ENCODE results near the gene ZEB1.
"Not testable (repeated sequence)": the region's sequence is repeated elsewhere in the genome, so short reads cannot be mapped to it uniquely, and the experiment has no call there.

ZEB1 gene

DNA sequence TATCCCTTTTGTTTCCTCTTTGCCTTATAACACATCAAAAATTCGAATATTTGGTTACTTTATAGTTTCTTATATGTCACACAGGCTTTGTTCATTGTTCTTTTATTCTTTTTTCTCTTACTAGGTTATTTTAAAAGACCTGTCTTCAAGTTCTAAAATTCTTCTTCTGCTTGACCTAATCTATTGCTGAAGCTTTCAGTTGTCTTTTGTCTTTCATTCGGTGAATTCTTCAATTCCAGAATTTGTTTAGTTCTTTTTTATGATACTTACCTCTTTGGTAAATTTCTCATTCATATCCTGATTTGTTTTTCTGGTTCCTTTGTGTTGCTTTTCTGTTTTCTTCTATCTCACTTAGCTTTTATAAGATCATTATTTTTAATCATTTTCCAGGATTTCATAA is 188.4 kb downstream of the ZEB1 start:
- no peak for DNase-seq (ENCODE audit: low read depth in 2 of 2)

DNA sequence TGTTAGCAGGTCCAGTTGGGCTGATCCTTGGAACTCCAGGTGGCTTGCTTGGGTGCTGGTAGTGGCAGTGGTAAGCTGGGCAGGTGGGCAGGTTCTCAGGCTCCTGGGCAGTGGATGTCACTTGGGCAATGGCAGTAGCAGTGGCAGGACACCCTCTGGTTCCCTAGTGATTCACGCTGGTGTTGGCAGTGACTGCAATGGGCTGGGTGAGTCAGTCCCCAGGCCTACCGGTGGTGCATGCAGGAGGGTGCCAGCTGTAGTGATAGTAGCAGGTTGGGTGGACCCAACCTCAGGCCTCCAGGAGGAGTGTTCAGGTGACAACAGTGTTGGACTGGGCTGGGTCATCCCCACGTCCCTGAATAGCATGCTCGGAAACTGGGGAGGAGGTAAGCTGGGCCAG is 189.2 kb downstream of the ZEB1 start:
- DNase-seq (ENCODE audit: low read depth in 2 of 2): no peak

DNA sequence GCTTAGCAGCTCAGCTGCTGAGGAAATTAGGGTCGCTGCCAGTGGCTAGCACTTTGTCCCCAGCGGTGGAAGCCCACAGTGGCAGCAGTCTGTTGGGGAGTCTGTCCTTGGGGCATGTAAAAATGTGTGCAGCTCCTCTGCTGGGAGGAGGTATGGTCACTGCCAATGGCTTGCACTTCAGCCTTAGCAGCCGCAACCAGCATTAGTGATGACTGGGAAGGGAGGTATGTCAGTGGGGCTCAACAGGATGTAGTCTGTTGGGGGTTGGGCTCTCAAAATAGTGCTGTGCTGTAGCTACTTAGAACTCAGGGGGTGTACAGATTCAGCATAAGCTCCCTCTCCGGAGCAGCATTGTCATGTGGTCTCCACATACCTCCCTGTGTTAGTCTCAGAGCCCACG is 189.9 kb downstream of the ZEB1 start:
- no peak for DNase-seq (ENCODE audit: low read depth in 2 of 2)

DNA sequence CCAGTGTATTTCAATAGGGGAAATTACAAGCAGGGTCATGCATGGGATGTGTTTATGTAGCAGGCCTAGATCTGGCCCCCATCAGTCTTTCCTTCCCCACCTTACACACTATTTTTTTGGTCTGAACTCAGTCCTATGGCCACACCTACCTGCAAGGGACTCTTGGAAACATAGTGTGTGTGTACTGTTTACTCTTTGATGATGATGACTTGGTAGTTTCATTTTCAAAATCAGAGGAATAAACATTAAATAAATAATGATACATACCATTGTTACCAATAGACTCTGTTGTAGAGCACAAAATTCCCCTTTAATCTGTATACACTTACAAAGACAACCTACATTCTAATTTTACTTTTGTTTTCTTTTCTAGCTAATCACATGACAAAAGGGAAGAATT is 191.0 kb downstream of the ZEB1 start:
- DNase-seq (ENCODE audit: low read depth in 2 of 2): no peak

DNA sequence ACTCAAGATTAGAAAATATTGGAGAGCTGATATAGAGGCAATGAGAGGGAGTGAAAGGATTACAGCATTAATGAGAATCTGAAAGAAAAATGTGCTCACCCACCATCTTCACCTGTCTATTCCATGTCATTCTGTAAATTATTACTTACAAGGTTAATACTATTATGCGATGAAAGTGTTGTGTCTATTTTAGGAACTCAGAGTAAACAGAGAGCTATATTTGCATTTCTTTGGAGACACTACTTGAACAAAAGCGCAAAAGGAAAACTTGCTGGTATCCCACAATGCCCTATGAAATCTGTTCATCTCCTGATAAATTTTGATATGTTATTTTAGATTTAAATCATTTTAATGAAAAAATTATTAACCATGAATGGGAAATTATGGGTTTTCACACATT is 196.1 kb downstream of the ZEB1 start:
- DNase-seq (ENCODE audit: low read depth in 2 of 2): no peak

DNA sequence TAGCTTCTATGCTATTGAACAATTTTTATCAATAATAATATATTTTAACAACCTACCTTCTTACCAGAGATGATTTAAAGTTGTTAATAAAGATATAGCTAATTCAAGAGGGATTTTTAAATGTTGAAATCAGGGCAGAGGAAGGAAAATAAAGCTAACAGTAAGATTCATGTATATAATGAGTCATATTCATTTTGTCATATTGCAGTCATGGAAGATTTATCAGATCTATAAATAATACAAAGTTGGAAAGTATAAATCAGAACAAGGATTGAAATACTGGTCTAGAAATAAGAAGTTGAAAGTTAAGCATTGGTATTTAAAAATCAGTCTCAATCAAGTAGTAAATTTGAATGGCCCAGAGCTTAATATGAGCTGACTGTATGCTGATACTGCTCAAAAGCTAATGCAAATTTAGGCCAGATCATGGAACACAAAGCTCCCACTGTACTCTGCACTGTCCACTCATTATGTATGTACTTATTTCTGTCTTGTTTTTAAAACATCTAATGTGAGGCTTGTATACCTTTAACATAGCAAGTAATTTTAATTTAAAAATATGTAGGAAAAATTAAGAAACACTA is 196.9 kb downstream of the ZEB1 start:
- DNase-seq (ENCODE audit: low read depth in 2 of 2): no peak

DNA sequence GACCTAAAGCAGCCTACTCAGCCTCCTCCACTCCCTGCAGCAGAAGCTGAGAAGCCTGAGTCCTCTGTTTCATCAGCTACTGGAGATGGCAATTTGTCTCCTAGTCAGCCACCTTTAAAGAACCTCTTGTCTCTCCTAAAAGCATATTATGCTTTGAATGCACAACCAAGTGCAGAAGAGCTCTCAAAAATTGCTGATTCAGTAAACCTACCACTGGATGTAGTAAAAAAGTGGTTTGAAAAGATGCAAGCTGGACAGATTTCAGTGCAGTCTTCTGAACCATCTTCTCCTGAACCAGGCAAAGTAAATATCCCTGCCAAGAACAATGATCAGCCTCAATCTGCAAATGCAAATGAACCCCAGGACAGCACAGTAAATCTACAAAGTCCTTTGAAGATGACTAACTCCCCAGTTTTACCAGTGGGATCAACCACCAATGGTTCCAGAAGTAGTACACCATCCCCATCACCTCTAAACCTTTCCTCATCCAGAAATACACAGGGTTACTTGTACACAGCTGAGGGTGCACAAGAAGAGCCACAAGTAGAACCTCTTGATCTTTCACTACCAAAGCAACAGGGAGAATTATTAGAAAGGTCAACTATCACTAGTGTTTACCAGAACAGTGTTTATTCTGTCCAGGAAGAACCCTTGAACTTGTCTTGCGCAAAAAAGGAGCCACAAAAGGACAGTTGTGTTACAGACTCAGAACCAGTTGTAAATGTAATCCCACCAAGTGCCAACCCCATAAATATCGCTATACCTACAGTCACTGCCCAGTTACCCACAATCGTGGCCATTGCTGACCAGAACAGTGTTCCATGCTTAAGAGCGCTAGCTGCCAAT is 202.2 kb downstream of the ZEB1 start:
- DNase-seq (ENCODE audit: low read depth in 2 of 2): no peak

DNA sequence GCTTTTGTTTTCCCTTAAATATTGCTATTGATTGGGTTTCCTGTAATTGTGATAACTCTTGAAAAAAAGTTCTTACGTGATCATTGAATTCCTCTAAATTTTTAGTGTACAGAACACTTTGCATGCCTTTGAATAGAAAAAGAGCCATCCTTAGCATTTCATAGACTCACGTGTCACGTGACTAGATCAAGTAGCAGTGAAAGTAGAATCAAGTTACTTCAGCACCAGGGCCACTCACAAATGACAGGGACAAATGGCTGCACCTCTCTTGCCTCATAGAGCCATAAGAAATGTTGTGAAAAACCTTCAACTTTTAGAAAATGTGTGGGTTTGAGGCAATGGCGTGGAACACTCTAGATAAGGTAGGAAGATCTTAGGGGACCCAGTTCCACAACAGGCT is 203.8 kb downstream of the ZEB1 start:
- DNase-seq (ENCODE audit: low read depth in 2 of 2): no peak

DNA sequence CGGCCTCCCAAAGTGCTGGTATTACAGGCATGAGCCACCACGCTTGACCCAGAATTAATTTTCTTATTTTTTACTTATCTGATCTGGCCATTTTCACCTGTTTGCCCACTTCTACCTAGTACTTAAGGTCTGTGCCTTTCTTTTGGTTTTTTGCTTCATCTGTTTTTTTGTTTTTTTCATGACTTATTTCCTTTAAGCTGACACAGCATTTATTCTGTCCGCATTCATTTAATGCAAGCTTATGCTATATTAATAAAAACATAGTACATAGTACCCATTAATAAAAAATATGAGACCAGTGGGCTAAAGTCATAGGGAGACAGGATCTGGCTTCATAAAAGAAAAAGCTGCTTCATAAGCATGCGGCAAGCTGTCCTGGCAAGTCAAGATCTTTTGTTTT is 205.4 kb downstream of the ZEB1 start:
- DNase-seq (ENCODE audit: low read depth in 2 of 2): no peak

DNA sequence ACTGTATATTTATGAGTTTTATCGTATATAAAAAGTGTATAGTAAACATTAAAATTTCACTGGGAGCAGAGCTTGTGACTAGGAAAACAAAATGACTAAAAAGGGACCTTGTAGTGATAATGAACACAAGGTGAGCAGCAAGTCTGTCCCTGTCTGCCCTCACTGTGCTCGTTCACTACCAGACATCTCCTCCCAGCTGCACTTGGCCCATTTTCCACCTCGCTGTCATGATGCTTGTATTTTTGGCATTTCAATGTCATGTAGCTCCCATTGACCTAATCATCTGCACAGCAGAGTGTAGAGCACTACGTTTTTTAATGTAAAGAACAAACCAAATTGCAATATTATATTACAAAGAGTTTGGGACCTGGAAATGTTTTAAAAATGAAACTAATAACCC is 207.2 kb downstream of the ZEB1 start:
- no peak for DNase-seq (ENCODE audit: low read depth in 2 of 2)

DNA sequence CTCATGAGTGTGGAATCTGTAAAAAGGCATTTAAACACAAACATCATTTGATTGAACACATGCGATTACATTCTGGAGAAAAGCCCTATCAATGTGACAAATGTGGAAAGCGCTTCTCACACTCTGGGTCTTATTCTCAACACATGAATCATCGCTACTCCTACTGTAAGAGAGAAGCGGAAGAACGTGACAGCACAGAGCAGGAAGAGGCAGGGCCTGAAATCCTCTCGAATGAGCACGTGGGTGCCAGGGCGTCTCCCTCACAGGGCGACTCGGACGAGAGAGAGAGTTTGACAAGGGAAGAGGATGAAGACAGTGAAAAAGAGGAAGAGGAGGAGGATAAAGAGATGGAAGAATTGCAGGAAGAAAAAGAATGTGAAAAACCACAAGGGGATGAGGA is 207.7 kb downstream of the ZEB1 start:
- no peak for DNase-seq (ENCODE audit: low read depth in 2 of 2)

DNA sequence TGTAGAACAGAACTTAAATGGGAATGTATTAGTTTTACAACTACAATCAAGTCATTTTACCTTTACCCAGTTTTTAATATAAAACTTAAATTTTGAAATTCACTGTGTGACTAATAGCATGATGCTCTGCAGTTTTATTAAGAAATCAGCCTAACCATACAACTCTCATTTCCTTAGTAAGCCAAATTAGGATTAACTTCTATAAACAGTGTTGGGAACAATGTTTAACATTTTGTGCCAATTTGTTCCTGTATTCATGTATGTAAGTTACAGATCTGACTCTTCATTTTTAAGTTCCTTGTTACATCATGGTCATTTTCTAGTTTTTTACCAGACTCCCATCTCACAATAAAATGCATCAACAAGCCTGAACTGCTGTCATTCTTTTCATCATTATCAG is 209.8 kb downstream of the ZEB1 start:
- no peak for DNase-seq (ENCODE audit: low read depth in 2 of 2)

DNA sequence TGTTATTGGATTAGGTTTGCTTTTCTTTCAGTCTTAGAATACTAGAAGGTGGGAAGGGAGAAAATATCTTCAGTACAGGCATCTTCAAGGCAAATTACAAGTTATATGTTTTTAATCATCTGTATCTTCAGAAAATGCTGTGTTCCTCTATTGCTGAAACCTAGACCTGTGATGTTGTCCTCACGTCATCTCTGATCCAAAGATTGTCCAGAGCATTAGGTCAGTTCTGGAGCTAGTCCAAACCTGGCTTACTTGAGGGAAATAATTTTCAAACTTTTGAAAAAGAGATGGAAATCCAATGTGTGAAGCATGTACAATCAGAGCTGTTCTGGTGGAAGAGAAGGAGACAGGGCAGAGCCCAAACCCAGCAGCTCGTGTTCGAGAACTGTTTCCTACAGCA is 217.3 kb downstream of the ZEB1 start:
- no peak for DNase-seq (ENCODE audit: low read depth in 2 of 2)

DNA sequence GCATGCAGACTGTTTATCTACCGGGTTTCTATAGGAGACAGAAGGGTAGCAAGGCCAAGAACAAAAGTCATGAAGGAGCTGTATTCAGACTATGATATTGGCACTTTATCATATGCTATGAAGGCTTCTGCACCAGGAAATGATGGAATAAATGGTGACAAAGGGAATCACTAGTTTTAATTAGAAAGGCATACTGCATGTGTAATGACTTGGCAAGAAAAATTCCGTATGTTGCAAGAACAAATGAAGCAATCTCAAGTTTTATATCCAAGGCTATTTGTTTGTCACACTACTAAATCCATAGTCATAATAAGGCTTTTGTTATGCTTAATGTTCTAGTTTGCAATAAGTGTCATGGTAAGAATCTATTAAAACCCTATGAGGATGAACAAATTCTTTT is 230.9 kb downstream of the ZEB1 start:
- DNase-seq (ENCODE audit: low read depth in 2 of 2): no peak

DNA sequence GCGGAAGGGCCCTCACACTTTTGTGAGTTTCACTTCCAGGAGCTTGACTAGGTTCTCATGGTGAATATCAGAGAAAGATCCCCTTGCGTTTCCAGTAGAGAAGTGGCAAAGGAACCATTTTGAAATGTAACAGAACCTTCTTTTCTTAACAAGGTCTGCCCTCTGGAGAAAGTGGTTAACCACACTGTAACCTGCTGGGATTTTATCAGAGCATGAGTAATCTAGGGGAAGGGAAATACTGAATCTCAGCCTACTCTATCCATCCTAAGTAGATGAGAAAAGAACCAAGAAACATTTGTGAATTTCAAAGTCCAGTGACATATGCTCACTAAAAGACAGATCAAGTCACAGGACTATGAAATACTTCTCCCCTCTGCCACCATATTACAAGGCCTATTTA is 235.5 kb downstream of the ZEB1 start:
- no peak for DNase-seq (ENCODE audit: low read depth in 2 of 2)

DNA sequence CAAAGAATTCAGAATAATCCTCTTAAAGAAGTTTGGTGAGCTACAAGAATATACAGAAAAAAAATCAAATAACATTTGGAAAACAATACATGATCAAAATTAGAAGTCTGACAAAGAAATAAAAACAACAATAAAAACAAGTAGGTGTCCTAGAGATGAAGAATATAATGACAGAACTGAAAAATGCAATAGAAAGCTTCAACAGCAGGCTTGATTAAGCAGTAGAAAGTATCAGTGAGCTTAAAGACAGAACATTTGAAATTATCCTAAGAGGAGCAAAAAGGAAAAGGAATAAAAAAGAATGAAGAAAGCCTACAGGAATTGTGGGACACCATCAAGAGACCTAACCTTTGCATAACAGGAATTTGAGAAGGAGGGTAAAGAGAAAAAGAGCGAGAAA is 238.8 kb downstream of the ZEB1 start:
- DNase-seq (ENCODE audit: low read depth in 2 of 2): no peak

DNA sequence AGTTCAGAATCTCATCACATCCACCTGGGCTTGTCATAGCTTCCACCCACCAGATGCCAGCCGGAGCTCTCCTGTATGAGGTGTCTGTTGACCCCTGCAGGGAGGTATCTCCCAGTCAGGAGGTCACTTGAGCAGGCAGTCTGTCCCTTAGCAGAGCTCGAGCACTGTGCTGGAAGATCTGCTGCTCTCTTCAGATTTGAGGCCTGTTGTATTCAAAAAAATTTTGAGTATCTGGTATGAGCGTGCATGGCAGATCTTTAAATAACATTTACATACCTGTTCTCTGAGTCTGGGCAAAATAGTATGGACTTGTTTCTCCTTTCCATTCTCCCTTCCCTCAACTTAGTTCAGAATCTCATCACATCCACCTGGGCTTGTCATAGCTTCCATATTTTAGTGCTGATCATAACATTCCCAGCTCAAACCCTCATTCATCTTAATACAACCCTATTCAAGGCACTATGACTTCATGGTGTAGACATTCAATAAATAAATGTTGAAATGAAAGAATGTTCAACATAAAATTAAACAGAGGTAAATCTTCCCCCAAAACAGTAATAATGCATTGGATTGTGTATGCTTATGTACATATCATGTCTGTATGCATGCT is 249.3 kb downstream of the ZEB1 start:
- DNase-seq (ENCODE audit: low read depth in 2 of 2): not testable (repeated sequence)

DNA sequence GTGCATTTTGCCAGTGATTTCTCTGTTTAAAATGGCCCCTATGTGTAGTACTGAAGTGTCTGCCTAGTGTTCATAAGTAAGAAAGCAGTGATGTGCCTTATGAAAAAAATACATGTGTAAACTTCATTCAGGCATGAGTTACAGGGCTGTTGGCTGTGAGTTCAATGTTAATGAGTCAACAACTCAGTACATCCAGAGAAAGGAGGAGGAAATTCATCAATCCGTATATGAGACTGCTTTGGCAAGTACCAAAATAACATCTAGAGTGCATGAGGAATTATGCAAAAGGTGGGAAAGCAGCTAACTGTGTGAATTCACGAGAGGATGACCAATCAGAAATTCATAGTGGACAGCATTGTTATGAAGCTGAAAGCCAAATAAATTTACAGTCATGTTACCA is 255.6 kb downstream of the ZEB1 start:
- DNase-seq (ENCODE audit: low read depth in 2 of 2): no peak

DNA sequence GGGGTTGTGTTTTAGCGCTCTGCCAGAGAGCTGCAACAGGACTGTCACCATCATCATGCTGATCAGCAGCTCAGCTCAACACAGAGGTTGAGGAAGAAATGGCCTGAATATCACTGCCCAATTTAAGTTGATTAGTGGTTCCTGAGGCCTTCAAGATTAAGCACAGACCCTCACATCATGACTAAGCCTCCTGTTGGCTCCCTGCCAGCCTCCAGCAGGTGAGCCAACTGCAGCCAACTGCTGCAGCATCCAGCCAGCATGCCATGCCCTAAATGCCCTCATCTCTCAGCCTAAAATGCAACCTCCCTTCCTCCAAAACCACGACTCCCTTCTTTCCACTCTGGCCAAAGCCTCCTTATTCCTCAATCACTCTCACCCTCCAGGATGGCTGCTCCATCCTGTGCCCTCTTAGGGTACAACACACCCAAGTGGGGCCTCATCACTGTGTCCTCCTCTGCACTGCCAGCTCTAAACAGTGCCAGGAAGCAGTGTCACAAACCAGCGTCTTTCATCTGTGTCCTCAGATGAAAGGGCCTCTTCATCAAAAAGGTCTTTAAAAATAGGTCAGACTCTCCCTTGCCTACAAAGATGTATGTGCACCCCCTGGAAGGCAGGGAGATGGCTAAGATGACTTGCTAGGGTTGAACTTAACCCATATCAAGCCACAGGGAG is 259.3 kb downstream of the ZEB1 start:
- DNase-seq (ENCODE audit: low read depth in 2 of 2): no peak

DNA sequence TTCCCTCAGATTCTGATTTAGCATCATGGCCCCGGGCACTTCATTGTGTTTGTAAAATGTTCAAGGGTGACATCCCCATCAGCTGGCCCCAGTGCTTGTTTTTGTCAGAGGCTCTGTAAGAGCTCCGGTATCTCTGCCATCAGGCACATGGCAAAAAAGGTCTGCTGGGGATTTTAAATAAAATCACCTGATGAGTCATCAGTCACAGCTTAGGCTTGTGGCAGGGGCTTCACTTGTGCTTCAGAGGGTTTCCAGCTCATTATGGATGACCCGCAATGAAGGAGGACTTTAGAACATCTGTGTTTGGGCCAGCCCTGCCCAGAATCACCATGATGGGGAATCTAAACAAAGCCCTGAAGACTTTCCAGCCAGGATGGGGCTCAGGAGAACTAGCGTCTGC is 259.9 kb downstream of the ZEB1 start:
- no peak for DNase-seq (ENCODE audit: low read depth in 2 of 2)

Data from stimulated activated CD8-positive, alpha-beta memory T cell treated with anti-CD3 and anti-CD28 coated beads, Interleukin-2, amount 100 ng/mL, for 48 hours (primary cell).